Measurements from ENCODE around the gene FAAP100.

GRCh38 chr17:81523402-81524038 is 28.6 kb downstream of the FAAP100 start:
- TF ChIP-seq CTCF (IDR thresholded peaks at IDR 0.05) (no peak), POLR2A (IDR thresholded peaks at IDR 0.05) (no peak)

Measured in right lobe of liver (tissue), 4 donors.